Measurements from ENCODE around the gene STIMATE. TPM values are rescaled to one million over a fixed set of nuclear protein-coding genes. Genes with fewer than 3 reads are reported as not detected.

Gene STIMATE
- total and polyA plus RNA-seq, 10 donors, result 4.0 to 65.6 (median 34.0) TPM

DNA sequence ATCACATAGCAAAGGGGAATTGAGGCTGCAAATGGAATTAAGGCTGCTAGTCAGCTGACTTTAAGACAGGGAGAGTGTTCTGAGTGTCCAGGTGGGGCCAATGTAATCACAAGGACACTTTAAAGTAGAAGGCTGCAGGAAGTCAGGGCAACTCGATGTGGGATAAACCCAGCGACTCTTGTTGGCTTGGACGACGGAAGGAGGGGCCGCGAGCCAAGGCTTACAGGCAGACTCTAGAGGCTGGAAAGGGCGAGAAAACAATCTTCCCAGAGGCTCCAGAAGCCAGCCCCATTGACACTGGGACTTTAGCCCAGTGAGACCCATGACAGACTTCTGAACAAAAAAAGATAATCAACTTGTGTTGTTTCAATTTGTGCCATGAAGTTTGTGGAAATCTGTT, 49.6 kb downstream of the STIMATE start:
- 91 to 95% (median 93%) methylated on average over 7 of the region's 7 CpGs for WGBS, 5 donors
- H3K27ac ChIP-seq, result no peak overlapping the region
- no peaks in the 10 kb centered on the region for H3K27me3 ChIP-seq (replicated peaks in 1 of 7)
- no peak for TF ChIP-seq POLR2AphosphoS5 (IDR thresholded peaks at IDR 0.05)
- TF ChIP-seq POLR2A (IDR thresholded peaks at IDR 0.05), result no peak
- TF ChIP-seq, protein P1, sequence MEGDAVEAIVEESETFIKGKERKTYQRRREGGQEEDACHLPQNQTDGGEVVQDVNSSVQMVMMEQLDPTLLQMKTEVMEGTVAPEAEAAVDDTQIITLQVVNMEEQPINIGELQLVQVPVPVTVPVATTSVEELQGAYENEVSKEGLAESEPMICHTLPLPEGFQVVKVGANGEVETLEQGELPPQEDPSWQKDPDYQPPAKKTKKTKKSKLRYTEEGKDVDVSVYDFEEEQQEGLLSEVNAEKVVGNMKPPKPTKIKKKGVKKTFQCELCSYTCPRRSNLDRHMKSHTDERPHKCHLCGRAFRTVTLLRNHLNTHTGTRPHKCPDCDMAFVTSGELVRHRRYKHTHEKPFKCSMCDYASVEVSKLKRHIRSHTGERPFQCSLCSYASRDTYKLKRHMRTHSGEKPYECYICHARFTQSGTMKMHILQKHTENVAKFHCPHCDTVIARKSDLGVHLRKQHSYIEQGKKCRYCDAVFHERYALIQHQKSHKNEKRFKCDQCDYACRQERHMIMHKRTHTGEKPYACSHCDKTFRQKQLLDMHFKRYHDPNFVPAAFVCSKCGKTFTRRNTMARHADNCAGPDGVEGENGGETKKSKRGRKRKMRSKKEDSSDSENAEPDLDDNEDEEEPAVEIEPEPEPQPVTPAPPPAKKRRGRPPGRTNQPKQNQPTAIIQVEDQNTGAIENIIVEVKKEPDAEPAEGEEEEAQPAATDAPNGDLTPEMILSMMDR (IDR thresholded peaks at IDR 0.05 in 8 of 11, conservative IDR thresholded peaks at IDR 0.05 in 3 of 11), result no peak
- intact Hi-C loops (cut with DNase I; ENCODE audit: low total_unique reads), result no loop called here
- H3K4me3 ChIP-seq, result no peak overlapping the region
- DNase-seq, result peak; percentile 33
- H3K9me3 ChIP-seq, result no peaks in the 10 kb centered on the region
- H3K4me1 ChIP-seq, result peaks cover 0 to 43% (median 9%) of the 10 kb centered on the region in 6 donors
- H3K36me3 ChIP-seq, result peaks cover 0 to 86% (median 56%) of the 10 kb centered on the region in 6 donors

DNA sequence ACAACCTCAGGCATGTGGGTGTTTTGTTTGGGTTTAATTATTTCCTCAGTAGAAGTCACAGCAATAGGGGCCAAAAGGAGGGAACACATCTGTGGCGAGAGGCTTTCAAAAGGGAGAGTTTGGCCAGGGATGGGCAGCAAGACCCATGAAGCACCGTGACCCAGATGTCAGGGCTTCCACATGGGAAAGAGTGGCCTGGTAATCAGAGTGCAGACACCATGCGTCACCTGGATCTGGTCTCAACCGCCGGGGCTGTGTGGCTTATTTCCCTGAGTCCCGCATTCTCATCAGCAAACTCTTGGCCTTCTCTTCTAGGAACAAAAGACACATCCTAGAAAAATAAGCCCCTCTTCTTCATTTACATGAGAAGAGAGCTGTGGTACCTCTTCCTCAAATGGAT, 50.1 kb downstream of the STIMATE start:
- DNase-seq, result peak; percentile 29
- H3K9me3 ChIP-seq, result no peaks in the 10 kb centered on the region
- H3K27ac ChIP-seq, result no peak overlapping the region
- intact Hi-C loops (cut with DNase I; ENCODE audit: low total_unique reads), result no loop called here
- peaks cover 0 to 48% (median 9%) of the 10 kb centered on the region in 6 donors for H3K4me1 ChIP-seq
- TF ChIP-seq POLR2AphosphoS5 (IDR thresholded peaks at IDR 0.05), result no peak
- TF ChIP-seq, protein P1 (IDR thresholded peaks at IDR 0.05 in 8 of 11, conservative IDR thresholded peaks at IDR 0.05 in 3 of 11), result no peak
- no peak for TF ChIP-seq POLR2A (IDR thresholded peaks at IDR 0.05)
- 85 to 96% (median 94%) methylated on average over 6 of the region's 6 CpGs for WGBS, 5 donors
- peaks cover 0 to 86% (median 57%) of the 10 kb centered on the region in 6 donors for H3K36me3 ChIP-seq
- H3K27me3 ChIP-seq (replicated peaks in 1 of 7), result no peaks in the 10 kb centered on the region
- H3K4me3 ChIP-seq, result no peak overlapping the region

DNA sequence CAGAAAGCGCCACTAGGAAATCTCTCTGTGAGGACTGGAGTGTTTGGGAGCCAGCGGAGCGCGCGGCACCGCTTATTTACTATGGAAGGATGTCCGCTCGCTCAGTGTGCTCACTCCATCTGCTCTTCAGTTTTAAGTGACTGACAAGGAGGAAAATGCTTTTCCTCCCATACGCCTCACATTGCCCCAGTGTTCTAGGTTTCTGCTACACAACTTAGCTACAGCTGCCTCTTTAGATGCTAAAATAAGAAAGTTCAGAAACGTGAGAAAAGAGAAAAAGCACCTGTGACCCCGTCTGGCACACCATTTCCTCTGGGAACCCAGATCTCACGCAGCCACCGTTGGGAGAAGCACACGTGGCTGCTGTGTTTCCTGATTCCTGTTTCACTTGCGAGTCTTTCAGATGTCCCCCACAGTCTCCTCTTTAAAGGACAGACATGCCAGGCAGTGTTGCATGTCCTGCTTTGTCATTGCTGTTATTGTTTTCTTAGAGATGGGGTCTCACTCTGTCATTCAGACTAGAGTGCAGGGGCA, 50.8 kb downstream of the STIMATE start:
- Histone ChIP-seq H3K4me1 (peaks cover 0 to 48% (median 9%) of the 10 kb centered on the region in 6 donors), H3K9me3 (no peaks in the 10 kb centered on the region), H3K27ac (no peak overlapping the region), H3K27me3 (replicated peaks in 1 of 7) (no peaks in the 10 kb centered on the region), H3K4me3 (no peak overlapping the region), H3K36me3 (peaks cover 0 to 86% (median 57%) of the 10 kb centered on the region in 6 donors)
- TF ChIP-seq, protein P1 (IDR thresholded peaks at IDR 0.05 in 8 of 11, conservative IDR thresholded peaks at IDR 0.05 in 3 of 11), result no peak
- no peak for TF ChIP-seq POLR2AphosphoS5 (IDR thresholded peaks at IDR 0.05)
- TF ChIP-seq POLR2A (IDR thresholded peaks at IDR 0.05), result no peak
- intact Hi-C loops (cut with DNase I; ENCODE audit: low total_unique reads), result no loop called here
- no peak for DNase-seq
- 43 to 52% (median 50%) methylated on average over 15 of the region's 15 CpGs for WGBS, 5 donors

DNA sequence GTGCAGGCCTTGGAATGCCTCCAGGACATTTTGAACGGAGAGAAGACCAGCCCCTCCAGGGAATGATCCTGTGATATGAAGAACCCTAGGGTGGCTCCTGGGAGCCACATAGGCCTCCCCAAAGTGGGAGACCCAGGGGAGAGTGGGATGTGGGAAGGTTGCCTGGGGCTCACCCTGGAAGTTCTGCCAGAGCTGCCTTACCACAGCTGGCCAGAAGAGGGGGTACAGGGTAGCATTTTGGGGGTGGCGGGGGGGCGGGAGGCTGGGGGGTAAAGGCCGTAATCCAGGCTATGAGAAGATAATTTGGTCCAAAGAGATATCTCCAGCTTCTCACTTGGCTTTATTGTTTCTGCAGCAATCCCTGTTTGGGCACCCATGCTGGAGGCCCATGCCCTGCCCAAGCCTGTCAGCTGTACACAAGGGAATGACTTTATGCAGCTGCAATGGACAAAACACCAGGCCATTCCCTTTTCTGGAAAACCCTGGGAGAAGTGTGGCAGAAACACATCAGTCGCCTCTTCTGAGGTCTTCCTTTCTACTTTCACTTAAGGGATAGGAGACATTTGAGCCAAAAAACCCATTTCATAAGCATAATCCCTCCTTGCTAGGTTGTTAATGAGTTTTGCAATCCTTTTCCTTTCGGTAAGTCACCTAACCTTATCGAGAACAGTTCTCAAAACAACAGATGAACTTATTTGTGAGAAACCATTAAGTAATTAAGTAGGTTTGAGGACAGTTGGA, 51.5 kb downstream of the STIMATE start:
- peak overlapping the region in 3 of 8 donors; percentile 19 to 55 (median 34) for H3K27ac ChIP-seq
- intact Hi-C loops (cut with DNase I; ENCODE audit: low total_unique reads), result no loop called here
- peaks cover 0 to 48% (median 9%) of the 10 kb centered on the region in 6 donors for H3K4me1 ChIP-seq
- H3K4me3 ChIP-seq, result no peak overlapping the region
- no peaks in the 10 kb centered on the region for H3K27me3 ChIP-seq (replicated peaks in 1 of 7)
- 72 to 86% (median 76%) methylated on average over 7 of the region's 7 CpGs for WGBS, 5 donors
- H3K36me3 ChIP-seq, result peaks cover 0 to 86% (median 57%) of the 10 kb centered on the region in 6 donors
- no peaks in the 10 kb centered on the region for H3K9me3 ChIP-seq
- TF ChIP-seq, protein P1 (IDR thresholded peaks at IDR 0.05 in 8 of 11, conservative IDR thresholded peaks at IDR 0.05 in 3 of 11), result peak in 8 of 11 experiments; percentile 14 to 67 (median 49)
- TF ChIP-seq POLR2AphosphoS5 (IDR thresholded peaks at IDR 0.05) (no peak), POLR2A (IDR thresholded peaks at IDR 0.05) (no peak)
- peak; percentile 19 for DNase-seq

Measured in spleen (tissue), 11 donors.